ENCODE data around the gene BATF. TPM values are rescaled to one million over a fixed set of nuclear protein-coding genes. Genes with fewer than 3 reads are reported as not detected.

The BATF gene
- total RNA-seq, 1 donor from 2014 or later, result not detected

DNA sequence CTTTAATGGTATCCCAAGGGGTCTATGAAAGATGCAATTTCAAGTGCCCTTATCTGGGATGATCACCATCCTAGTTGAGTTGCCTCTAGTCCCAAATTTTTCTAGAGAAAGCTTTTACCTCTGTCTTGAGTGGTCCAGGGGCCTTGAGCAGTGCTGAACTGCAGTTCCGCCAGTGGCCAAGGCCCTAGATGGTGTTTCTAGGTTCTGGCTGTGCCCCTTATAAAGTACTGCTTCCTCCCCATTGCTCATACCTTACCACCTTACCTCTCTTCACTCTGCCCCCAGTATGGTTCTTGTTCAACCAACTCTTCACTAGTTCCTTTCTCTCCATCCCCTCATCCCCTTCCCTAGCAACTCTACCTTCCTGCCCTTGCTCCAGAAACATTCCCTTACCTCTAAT, 3.7 kb downstream of the BATF start:
- Mint-ChIP-seq H3K9me3 (ENCODE audit: low read depth) (no peaks in the 10 kb centered on the region), H3K27ac (ENCODE audit: unreplicated experiment) (no peak overlapping the region), H3K4me1 (ENCODE audit: low read depth) (no peaks in the 10 kb centered on the region), H3K4me3 (ENCODE audit: unreplicated experiment) (no peak overlapping the region), H3K27me3 (ENCODE audit: low read depth) (peaks cover 15% of the 10 kb centered on the region), H3K36me3 (ENCODE audit: low read depth) (peaks cover 2% of the 10 kb centered on the region)
- TF ChIP-seq CTCF (IDR thresholded peaks at IDR 0.05), result no peak
- DNase-seq (ENCODE audit: low spot score), result no peak

GRCh38 chr14:75527449-75528163, 5.3 kb downstream of the BATF start:
- Mint-ChIP-seq H3K4me1 (ENCODE audit: low read depth) (peaks cover 7% of the 10 kb centered on the region), H3K4me3 (ENCODE audit: unreplicated experiment) (no peak overlapping the region), H3K9me3 (ENCODE audit: low read depth) (no peaks in the 10 kb centered on the region), H3K27ac (ENCODE audit: unreplicated experiment) (no peak overlapping the region), H3K27me3 (ENCODE audit: low read depth) (peaks cover 13% of the 10 kb centered on the region), H3K36me3 (ENCODE audit: low read depth) (peaks cover 2% of the 10 kb centered on the region)
- no peak for DNase-seq (ENCODE audit: low spot score)
- TF ChIP-seq CTCF (IDR thresholded peaks at IDR 0.05), result no peak

- H3K4me3 Mint-ChIP-seq (ENCODE audit: unreplicated experiment), result no peak overlapping the region
- H3K4me1 Mint-ChIP-seq (ENCODE audit: low read depth), result peaks cover 13% of the 10 kb centered on the region
- no peak for TF ChIP-seq CTCF (IDR thresholded peaks at IDR 0.05)
- H3K9me3 Mint-ChIP-seq (ENCODE audit: low read depth), result no peaks in the 10 kb centered on the region
- DNase-seq (ENCODE audit: low spot score), result no peak
- no peak overlapping the region for H3K27ac Mint-ChIP-seq (ENCODE audit: unreplicated experiment)
- peaks cover 6% of the 10 kb centered on the region for H3K27me3 Mint-ChIP-seq (ENCODE audit: low read depth)
- H3K36me3 Mint-ChIP-seq (ENCODE audit: low read depth), result no peaks in the 10 kb centered on the region
These were observed 9.0 kb downstream of the BATF start for GRCh38 chr14:75531256-75531655.

GRCh38 chr14:75531660-75532317, 9.5 kb downstream of the BATF start:
- no peaks in the 10 kb centered on the region for H3K36me3 Mint-ChIP-seq (ENCODE audit: low read depth)
- no peak overlapping the region for H3K4me3 Mint-ChIP-seq (ENCODE audit: unreplicated experiment)
- H3K27me3 Mint-ChIP-seq (ENCODE audit: low read depth), result peaks cover 5% of the 10 kb centered on the region
- no peak for TF ChIP-seq CTCF (IDR thresholded peaks at IDR 0.05)
- peaks cover 14% of the 10 kb centered on the region for H3K4me1 Mint-ChIP-seq (ENCODE audit: low read depth)
- no peak for DNase-seq (ENCODE audit: low spot score)
- no peaks in the 10 kb centered on the region for H3K9me3 Mint-ChIP-seq (ENCODE audit: low read depth)
- no peak overlapping the region for H3K27ac Mint-ChIP-seq (ENCODE audit: unreplicated experiment)

DNA sequence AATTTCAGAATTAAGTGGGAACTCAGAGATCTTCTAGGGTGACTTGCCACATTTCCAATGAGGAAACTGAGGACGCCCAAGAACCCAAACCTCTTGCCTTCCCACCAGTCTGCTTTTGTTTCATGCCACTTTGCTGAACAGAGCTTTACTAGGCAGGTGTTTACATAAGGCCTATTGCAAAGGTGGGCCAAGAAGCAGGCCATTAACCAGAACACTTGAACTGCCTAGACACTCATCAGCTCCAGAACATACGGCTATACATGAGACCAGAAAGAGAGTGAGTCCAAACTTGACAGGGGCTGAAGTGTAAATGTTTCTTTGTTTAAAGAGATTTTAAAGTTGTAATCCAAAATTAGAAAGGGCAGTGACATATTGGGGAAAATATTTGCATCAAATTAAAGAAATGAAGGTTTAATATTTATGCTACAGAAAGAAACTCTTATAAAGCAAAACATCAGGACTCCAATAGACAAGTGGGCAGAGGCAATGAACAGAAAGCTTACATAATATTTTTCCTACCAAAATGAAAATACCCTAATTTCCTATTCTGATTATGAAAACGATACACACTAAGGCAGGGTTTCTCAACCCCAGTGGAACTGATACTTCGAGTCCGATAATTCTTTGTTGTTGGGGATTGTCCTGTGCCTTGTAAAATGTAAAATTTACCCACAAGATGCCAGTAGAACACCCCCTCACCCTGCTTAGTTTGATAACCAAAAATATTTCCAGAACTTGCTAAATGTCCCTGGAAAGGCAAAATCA, 11.7 kb downstream of the BATF start:
- Mint-ChIP-seq H3K27ac (ENCODE audit: unreplicated experiment) (no peak overlapping the region), H3K4me1 (ENCODE audit: low read depth) (peaks cover 14% of the 10 kb centered on the region), H3K9me3 (ENCODE audit: low read depth) (no peaks in the 10 kb centered on the region), H3K4me3 (ENCODE audit: unreplicated experiment) (no peak overlapping the region), H3K36me3 (ENCODE audit: low read depth) (no peaks in the 10 kb centered on the region), H3K27me3 (ENCODE audit: low read depth) (no peaks in the 10 kb centered on the region)
- DNase-seq (ENCODE audit: low spot score), result no peak
- no peak for TF ChIP-seq CTCF (IDR thresholded peaks at IDR 0.05)

Measured in chondrocyte (in vitro differentiated cells).